ENCODE measurements around the gene ALK. TPM values are rescaled to one million over a fixed set of nuclear protein-coding genes. Genes with fewer than 3 reads are reported as not detected.

The ALK gene
- total and polyA plus RNA-seq, 7 experiments from 2014 or later = 0.13 TPM; not detected in 6

DNA sequence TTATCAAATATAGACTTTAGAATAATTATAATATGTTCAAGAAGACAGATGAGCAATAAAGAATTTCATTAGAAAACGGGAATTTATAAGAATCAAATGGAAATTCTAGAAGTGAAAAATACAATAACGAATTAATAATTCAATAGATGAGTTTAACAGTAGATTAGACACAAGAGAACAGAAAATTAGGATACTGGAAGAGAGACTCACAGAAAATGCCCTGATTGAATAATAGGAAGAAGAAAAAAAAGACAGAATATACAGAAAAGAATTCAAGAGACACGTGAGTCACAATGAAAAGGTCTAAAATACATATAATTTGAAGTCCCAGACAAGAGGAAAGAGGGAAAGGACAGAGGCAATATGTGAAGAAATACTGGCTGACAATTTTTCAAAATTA lies 451.4 kb downstream of the ALK start:
- Mint-ChIP-seq H3K4me3 (no peak overlapping the region), H3K9me3 (peaks cover 0 to 30% (median 14%) of the 10 kb centered on the region in 11 donors), H3K27me3 (peaks cover 3 to 11% (median 7%) of the 10 kb centered on the region in 5 donors), H3K36me3 (peaks cover 0 to 11% (median 4%) of the 10 kb centered on the region in 5 donors), H3K27ac (no peak overlapping the region), H3K4me1 (no peaks in the 10 kb centered on the region)
- H3K9me3 ChIP-seq (ENCODE audit: control insufficient read depth in 2 of 3, low read length in 3 of 3) = peaks cover 0 to 8% (median 0%) of the 10 kb centered on the region in 3 experiments
- intact Hi-C loops (cut with micrococcal nuclease) = no loop called here
- no peak overlapping the region for H3K27ac ChIP-seq (ENCODE audit: low read depth, low read length)
- H3K36me3 ChIP-seq (ENCODE audit: control insufficient read depth in 2 of 3, insufficient read depth in 3 of 3, low read length in 3 of 3) = no peaks in the 10 kb centered on the region
- no peak for ATAC-seq
- no peaks in the 10 kb centered on the region for H3K4me1 ChIP-seq (ENCODE audit: control insufficient read depth in 2 of 2, insufficient read depth in 2 of 2, low read length in 2 of 2)
- CTCF ChIA-PET = no interaction called here
- H3K4me3 ChIP-seq (ENCODE audit: low read length) = no peak overlapping the region
- H3K27me3 ChIP-seq (ENCODE audit: control insufficient read depth in 2 of 2, insufficient read depth in 2 of 2, low read length in 2 of 2) = no peaks in the 10 kb centered on the region
- POLR2A ChIA-PET = no interaction called here
- no peak for DNase-seq

DNA sequence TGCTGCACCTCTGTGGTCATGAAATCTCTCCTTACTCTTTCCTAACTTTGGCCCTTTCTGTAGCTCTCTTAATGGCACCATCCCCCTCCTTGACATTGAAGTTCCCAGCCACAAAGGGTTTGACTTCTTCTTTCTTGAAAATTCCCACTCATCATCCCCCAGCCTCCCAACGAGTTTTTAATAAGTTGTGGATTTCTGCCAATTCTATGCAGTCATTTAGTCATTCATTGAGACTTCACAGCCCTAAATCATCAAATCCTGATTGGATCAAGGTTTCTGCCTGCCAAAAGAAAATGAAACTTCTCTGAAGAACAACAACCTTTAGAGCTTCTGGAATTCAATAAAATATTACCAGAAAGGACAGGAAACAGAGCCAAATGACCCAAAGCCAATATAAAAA lies 451.9 kb downstream of the ALK start:
- Histone ChIP-seq H3K4me3 (ENCODE audit: low read length) (no peak overlapping the region), H3K27ac (ENCODE audit: low read depth, low read length) (no peak overlapping the region), H3K27me3 (ENCODE audit: control insufficient read depth in 2 of 2, insufficient read depth in 2 of 2, low read length in 2 of 2) (no peaks in the 10 kb centered on the region), H3K9me3 (ENCODE audit: control insufficient read depth in 2 of 3, low read length in 3 of 3) (peaks cover 0 to 8% (median 0%) of the 10 kb centered on the region in 3 experiments), H3K4me1 (ENCODE audit: control insufficient read depth in 2 of 2, insufficient read depth in 2 of 2, low read length in 2 of 2) (no peaks in the 10 kb centered on the region), H3K36me3 (ENCODE audit: control insufficient read depth in 2 of 3, insufficient read depth in 3 of 3, low read length in 3 of 3) (no peaks in the 10 kb centered on the region)
- ChIA-PET POLR2A (no interaction called here), CTCF (no interaction called here)
- peaks cover 0 to 30% (median 14%) of the 10 kb centered on the region in 11 donors for H3K9me3 Mint-ChIP-seq
- no peak overlapping the region for H3K4me3 Mint-ChIP-seq
- no peaks in the 10 kb centered on the region for H3K4me1 Mint-ChIP-seq
- peaks cover 4 to 16% (median 7%) of the 10 kb centered on the region in 5 donors for H3K27me3 Mint-ChIP-seq
- ATAC-seq (no peak), DNase-seq (no peak)
- H3K27ac Mint-ChIP-seq = no peak overlapping the region
- H3K36me3 Mint-ChIP-seq = peaks cover 0 to 11% (median 4%) of the 10 kb centered on the region in 5 donors
- intact Hi-C loops (cut with micrococcal nuclease) = no loop called here

DNA sequence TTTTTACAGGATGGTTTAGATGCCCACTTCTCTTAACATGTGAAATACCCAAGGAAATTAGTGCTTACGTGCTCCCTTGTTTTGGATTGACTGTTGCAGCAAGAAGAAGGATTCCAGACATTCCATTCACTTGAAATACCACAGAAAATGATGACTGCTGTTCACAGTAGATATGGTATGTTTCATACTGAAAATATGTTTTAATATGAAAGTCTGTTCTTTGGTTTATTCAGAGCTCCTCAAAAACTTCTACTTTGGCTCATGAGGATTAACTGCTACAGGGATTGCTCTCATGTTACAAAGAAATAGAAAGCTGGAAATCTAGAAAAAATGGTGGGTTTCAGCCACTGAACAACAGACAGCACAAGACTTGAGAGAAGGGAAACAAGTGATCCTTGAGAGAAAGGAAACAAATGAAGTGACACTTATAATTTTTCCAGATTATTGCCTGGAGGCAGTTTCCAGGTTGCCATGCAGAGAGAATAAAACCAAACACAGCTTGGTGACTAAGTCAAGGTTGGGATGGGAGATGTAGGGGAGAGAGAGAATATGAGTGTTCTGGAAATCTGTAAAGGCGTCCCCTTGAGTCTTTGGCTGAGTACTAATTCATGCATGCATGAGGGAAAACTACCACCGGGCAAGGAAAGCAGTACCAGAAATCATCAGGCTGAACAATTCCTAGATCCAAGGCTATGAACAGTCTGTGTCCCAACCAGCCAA lies 458.0 kb downstream of the ALK start:
- no peaks in the 10 kb centered on the region for H3K36me3 ChIP-seq (ENCODE audit: control insufficient read depth in 2 of 3, insufficient read depth in 3 of 3, low read length in 3 of 3)
- no peak overlapping the region for H3K4me3 ChIP-seq (ENCODE audit: low read length)
- H3K4me1 ChIP-seq (ENCODE audit: control insufficient read depth in 2 of 2, insufficient read depth in 2 of 2, low read length in 2 of 2) = no peaks in the 10 kb centered on the region
- H3K27me3 Mint-ChIP-seq = peaks cover 5 to 37% (median 9%) of the 10 kb centered on the region in 5 donors
- H3K4me1 Mint-ChIP-seq = no peaks in the 10 kb centered on the region
- no peak overlapping the region for H3K27ac Mint-ChIP-seq
- H3K9me3 Mint-ChIP-seq = peaks cover 0 to 2% (median 0%) of the 10 kb centered on the region in 11 donors
- no peaks in the 10 kb centered on the region for H3K27me3 ChIP-seq (ENCODE audit: control insufficient read depth in 2 of 2, insufficient read depth in 2 of 2, low read length in 2 of 2)
- intact Hi-C loops (cut with micrococcal nuclease) = no loop called here
- H3K4me3 Mint-ChIP-seq = no peak overlapping the region
- H3K36me3 Mint-ChIP-seq = no peaks in the 10 kb centered on the region
- H3K9me3 ChIP-seq (ENCODE audit: control insufficient read depth in 2 of 3, low read length in 3 of 3) = no peaks in the 10 kb centered on the region
- ATAC-seq = no peak
- ChIA-PET POLR2A (no interaction called here), CTCF (no interaction called here)
- DNase-seq = no peak
- H3K27ac ChIP-seq (ENCODE audit: low read depth, low read length) = no peak overlapping the region

DNA sequence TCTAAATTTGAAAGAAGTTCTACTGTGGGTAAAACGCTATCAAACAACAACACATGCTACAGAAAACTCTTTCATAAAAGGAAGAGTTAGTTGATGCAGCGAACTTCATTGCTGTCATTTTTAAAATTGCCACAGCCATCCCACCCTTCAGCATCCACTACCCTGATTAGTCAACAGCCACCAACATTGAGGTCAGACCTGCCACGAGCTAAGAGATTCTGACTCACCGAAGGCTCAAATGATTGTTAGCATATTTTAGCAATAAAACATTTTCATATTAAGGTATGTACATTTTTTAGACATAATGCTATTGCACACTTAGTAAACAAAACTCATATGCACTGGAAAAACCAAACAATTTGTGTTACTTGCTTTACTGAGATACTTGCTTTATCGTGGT lies 459.1 kb downstream of the ALK start:
- H3K4me1 Mint-ChIP-seq = no peaks in the 10 kb centered on the region
- H3K27me3 ChIP-seq (ENCODE audit: control insufficient read depth in 2 of 2, insufficient read depth in 2 of 2, low read length in 2 of 2) = no peaks in the 10 kb centered on the region
- ChIA-PET CTCF (no interaction called here), POLR2A (no interaction called here)
- H3K27ac ChIP-seq (ENCODE audit: low read depth, low read length) = no peak overlapping the region
- no peaks in the 10 kb centered on the region for H3K4me1 ChIP-seq (ENCODE audit: control insufficient read depth in 2 of 2, insufficient read depth in 2 of 2, low read length in 2 of 2)
- peaks cover 5 to 38% (median 11%) of the 10 kb centered on the region in 5 donors for H3K27me3 Mint-ChIP-seq
- ATAC-seq (no peak), DNase-seq (no peak)
- H3K27ac Mint-ChIP-seq = no peak overlapping the region
- no peak overlapping the region for H3K4me3 ChIP-seq (ENCODE audit: low read length)
- no peaks in the 10 kb centered on the region for H3K36me3 Mint-ChIP-seq
- intact Hi-C loops (cut with micrococcal nuclease) = no loop called here
- peaks cover 0 to 2% (median 0%) of the 10 kb centered on the region in 11 donors for H3K9me3 Mint-ChIP-seq
- no peaks in the 10 kb centered on the region for H3K36me3 ChIP-seq (ENCODE audit: control insufficient read depth in 2 of 3, insufficient read depth in 3 of 3, low read length in 3 of 3)
- H3K4me3 Mint-ChIP-seq = no peak overlapping the region
- H3K9me3 ChIP-seq (ENCODE audit: control insufficient read depth in 2 of 3, low read length in 3 of 3) = no peaks in the 10 kb centered on the region

DNA sequence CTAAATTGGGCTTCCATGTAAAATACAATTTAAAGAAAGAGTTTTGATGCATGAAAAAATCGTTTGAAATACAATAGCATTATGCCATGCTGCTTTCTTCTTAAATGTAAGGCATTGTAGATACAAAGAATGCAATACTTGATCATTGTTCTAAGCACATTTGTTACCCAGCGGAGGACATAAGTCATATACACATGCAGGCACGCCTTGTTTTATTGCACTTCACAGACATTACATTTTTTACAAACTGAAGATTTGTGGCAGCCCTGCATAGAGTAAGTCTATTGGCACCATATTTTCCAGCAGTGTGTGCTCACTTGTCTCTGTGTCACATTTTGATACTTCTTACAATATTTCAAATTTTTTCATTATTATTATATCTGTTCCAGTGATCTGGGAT lies 461.2 kb downstream of the ALK start:
- H3K27ac ChIP-seq (ENCODE audit: low read depth, low read length) = no peak overlapping the region
- no peaks in the 10 kb centered on the region for H3K36me3 ChIP-seq (ENCODE audit: control insufficient read depth in 2 of 3, insufficient read depth in 3 of 3, low read length in 3 of 3)
- no peaks in the 10 kb centered on the region for H3K27me3 ChIP-seq (ENCODE audit: control insufficient read depth in 2 of 2, insufficient read depth in 2 of 2, low read length in 2 of 2)
- H3K4me1 Mint-ChIP-seq = no peaks in the 10 kb centered on the region
- ChIA-PET CTCF (no interaction called here), POLR2A (no interaction called here)
- ATAC-seq (no peak), DNase-seq (no peak)
- no peak overlapping the region for H3K4me3 Mint-ChIP-seq
- no peaks in the 10 kb centered on the region for H3K4me1 ChIP-seq (ENCODE audit: control insufficient read depth in 2 of 2, insufficient read depth in 2 of 2, low read length in 2 of 2)
- H3K27ac Mint-ChIP-seq = no peak overlapping the region
- no peaks in the 10 kb centered on the region for H3K9me3 ChIP-seq (ENCODE audit: control insufficient read depth in 2 of 3, low read length in 3 of 3)
- peaks cover 0 to 2% (median 0%) of the 10 kb centered on the region in 11 donors for H3K9me3 Mint-ChIP-seq
- intact Hi-C loops (cut with micrococcal nuclease) = no loop called here
- no peaks in the 10 kb centered on the region for H3K36me3 Mint-ChIP-seq
- H3K27me3 Mint-ChIP-seq = peaks cover 5 to 49% (median 20%) of the 10 kb centered on the region in 5 donors
- H3K4me3 ChIP-seq (ENCODE audit: low read length) = no peak overlapping the region

DNA sequence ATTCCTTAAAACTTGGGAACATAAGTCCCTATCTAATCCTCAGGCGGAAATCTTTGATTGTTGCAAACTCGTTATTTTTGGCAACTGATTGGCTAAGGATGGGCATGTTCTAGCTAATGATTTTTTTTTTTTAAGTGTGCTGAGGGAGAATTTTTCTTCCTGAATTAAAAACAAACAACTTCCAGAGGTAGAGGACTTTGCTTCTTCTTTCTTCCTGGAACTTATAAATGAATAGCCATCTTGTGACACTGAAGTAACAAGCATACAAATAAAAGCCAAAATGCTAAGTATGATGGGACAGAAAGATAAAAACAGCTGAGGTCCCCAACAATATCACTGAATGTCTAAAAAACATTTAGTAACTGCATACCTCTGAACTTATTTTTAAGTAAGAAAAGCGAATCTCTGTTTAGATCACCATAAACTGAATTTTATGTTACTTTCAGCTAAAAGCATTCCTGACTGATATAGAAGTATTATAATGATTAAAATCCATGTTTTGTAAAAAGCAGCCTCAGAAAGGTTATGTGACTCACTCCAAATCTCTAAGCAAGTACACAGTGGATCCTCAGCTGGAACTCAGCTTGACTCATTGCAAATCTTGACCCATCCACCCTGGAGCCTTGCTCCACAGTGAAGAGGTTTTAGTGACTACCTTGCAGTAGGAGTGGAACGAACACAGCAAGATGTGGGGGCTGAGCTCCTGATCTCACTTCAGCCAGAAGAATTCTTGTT lies 461.8 kb downstream of the ALK start:
- H3K36me3 Mint-ChIP-seq = no peaks in the 10 kb centered on the region
- intact Hi-C loops (cut with micrococcal nuclease) = no loop called here
- no peak overlapping the region for H3K27ac Mint-ChIP-seq
- CTCF ChIA-PET = no interaction called here
- ATAC-seq = no peak
- no peak for DNase-seq
- no peaks in the 10 kb centered on the region for H3K9me3 ChIP-seq (ENCODE audit: control insufficient read depth in 2 of 3, low read length in 3 of 3)
- H3K4me3 Mint-ChIP-seq = no peak overlapping the region
- no peaks in the 10 kb centered on the region for H3K36me3 ChIP-seq (ENCODE audit: control insufficient read depth in 2 of 3, insufficient read depth in 3 of 3, low read length in 3 of 3)
- peaks cover 0 to 2% (median 0%) of the 10 kb centered on the region in 11 donors for H3K9me3 Mint-ChIP-seq
- no peaks in the 10 kb centered on the region for H3K27me3 ChIP-seq (ENCODE audit: control insufficient read depth in 2 of 2, insufficient read depth in 2 of 2, low read length in 2 of 2)
- H3K27ac ChIP-seq (ENCODE audit: low read depth, low read length) = no peak overlapping the region
- no peaks in the 10 kb centered on the region for H3K4me1 Mint-ChIP-seq
- POLR2A ChIA-PET = no interaction called here
- no peak overlapping the region for H3K4me3 ChIP-seq (ENCODE audit: low read length)
- peaks cover 5 to 43% (median 20%) of the 10 kb centered on the region in 5 donors for H3K27me3 Mint-ChIP-seq
- no peaks in the 10 kb centered on the region for H3K4me1 ChIP-seq (ENCODE audit: control insufficient read depth in 2 of 2, insufficient read depth in 2 of 2, low read length in 2 of 2)

DNA sequence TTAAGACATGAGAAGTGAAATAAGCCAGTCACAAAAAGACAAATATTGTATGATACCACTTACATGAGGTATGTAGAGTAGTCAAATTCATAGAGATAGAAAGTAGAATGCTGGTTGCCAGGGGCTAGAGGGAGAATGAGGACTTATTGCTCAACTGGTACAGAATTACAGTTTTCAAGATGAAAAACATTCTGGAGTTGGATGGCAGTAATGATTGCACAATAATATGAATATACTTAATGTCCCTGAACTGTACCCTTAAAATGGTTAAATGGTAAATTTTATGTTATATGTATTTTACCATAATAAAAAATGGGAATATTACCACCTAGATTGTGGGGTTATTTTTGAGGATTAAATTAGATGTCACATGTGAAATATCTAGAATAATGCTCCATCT lies 465.0 kb downstream of the ALK start:
- no peak overlapping the region for H3K27ac Mint-ChIP-seq
- Histone ChIP-seq H3K27ac (ENCODE audit: low read depth, low read length) (no peak overlapping the region), H3K4me3 (ENCODE audit: low read length) (no peak overlapping the region), H3K9me3 (ENCODE audit: control insufficient read depth in 2 of 3, low read length in 3 of 3) (no peaks in the 10 kb centered on the region), H3K36me3 (ENCODE audit: control insufficient read depth in 2 of 3, insufficient read depth in 3 of 3, low read length in 3 of 3) (no peaks in the 10 kb centered on the region), H3K4me1 (ENCODE audit: control insufficient read depth in 2 of 2, insufficient read depth in 2 of 2, low read length in 2 of 2) (no peaks in the 10 kb centered on the region), H3K27me3 (ENCODE audit: control insufficient read depth in 2 of 2, insufficient read depth in 2 of 2, low read length in 2 of 2) (no peaks in the 10 kb centered on the region)
- H3K4me3 Mint-ChIP-seq = no peak overlapping the region
- H3K27me3 Mint-ChIP-seq = peaks cover 5 to 30% (median 18%) of the 10 kb centered on the region in 5 donors
- no peaks in the 10 kb centered on the region for H3K36me3 Mint-ChIP-seq
- H3K4me1 Mint-ChIP-seq = no peaks in the 10 kb centered on the region
- ChIA-PET POLR2A (no interaction called here), CTCF (no interaction called here)
- DNase-seq (no peak), ATAC-seq (no peak)
- peaks cover 0 to 2% (median 0%) of the 10 kb centered on the region in 11 donors for H3K9me3 Mint-ChIP-seq
- intact Hi-C loops (cut with micrococcal nuclease) = no loop called here

Data from naive thymus-derived CD4-positive, alpha-beta T cell (primary cell).